Mesenchymal stem cell (in vitro differentiated cells and primary cell): ENCODE measurements around the gene TMEM175.
A peak's percentile ranks its signal among the peaks of the same experiment; 100 is the strongest.

Experiments
- DNase-seq: peaks from one replicate; pipeline ENCODE4 v3.0.0-alpha.2; 2013
- H2AFZ ChIP-seq: one replicate; pipeline ENCODE4 v1.6.1; 2013; ENCODE audit warnings: low read depth, mild to moderate bottlenecking, control low read depth, inconsistent platforms, low read length, moderate library complexity
- H2AK5ac ChIP-seq: 2 replicates; pipeline ENCODE4 v1.6.1; 2013; ENCODE audit warnings: low read length, moderate library complexity, mild to moderate bottlenecking, inconsistent platforms; ENCODE audit not compliant: severe bottlenecking
- H2BK120ac ChIP-seq: one replicate; pipeline ENCODE4 v1.6.1; 2013; ENCODE audit warnings: low read depth, mild to moderate bottlenecking, inconsistent platforms, low read length, moderate library complexity
- H2BK12ac ChIP-seq, 2 experiments: one replicate each; pipeline ENCODE4 v1.6.1; 2013; ENCODE audit warnings: inconsistent platforms in 2 of 2, low read length in 2 of 2, mild to moderate bottlenecking in 2 of 2, moderate library complexity in 2 of 2, control low read depth in 1 of 2
- H2BK15ac ChIP-seq: one replicate; pipeline ENCODE4 v1.6.1; 2013; ENCODE audit warnings: mild to moderate bottlenecking, low read depth, inconsistent platforms; ENCODE audit not compliant: poor library complexity, severe bottlenecking
- H2BK5ac ChIP-seq: 2 replicates; pipeline ENCODE4 v1.6.1; 2013; ENCODE audit warnings: low read depth, mild to moderate bottlenecking, low read length, control low read depth, inconsistent platforms; ENCODE audit not compliant: poor library complexity, severe bottlenecking
- H3K14ac ChIP-seq, 2 experiments: one replicate each; pipeline ENCODE4 v1.6.1; 2013; ENCODE audit warnings: inconsistent platforms in 2 of 2, low read length in 2 of 2, control low read depth in 1 of 2, mild to moderate bottlenecking in 1 of 2, moderate library complexity in 1 of 2
- H3K18ac ChIP-seq, 2 experiments: one replicate each; pipeline ENCODE4 v1.6.1; 2013; ENCODE audit warnings: inconsistent platforms in 2 of 2, low read length in 2 of 2, control low read depth in 1 of 2, low read depth in 1 of 2, mild to moderate bottlenecking in 1 of 2
- H3K23ac ChIP-seq, 2 experiments: one replicate each; pipeline ENCODE4 v1.6.1; 2013; ENCODE audit warnings: inconsistent platforms in 2 of 2, low read length in 2 of 2, mild to moderate bottlenecking in 2 of 2, moderate library complexity in 2 of 2, control low read depth in 1 of 2
- H3K27ac ChIP-seq: 2 replicates; pipeline ENCODE4 v1.5.1; 2013; ENCODE audit warnings: mild to moderate bottlenecking, moderate library complexity, low read length, control low read depth, inconsistent platforms; ENCODE audit not compliant: poor library complexity, severe bottlenecking
- H3K27me3 ChIP-seq, 2 experiments: 2 replicates each; pipeline versions ENCODE4 v1.6.1 to v1.7.0; 2013; ENCODE audit warnings: low read length in 2 of 2, mild to moderate bottlenecking in 2 of 2, moderate library complexity in 2 of 2, control low read depth in 1 of 2, inconsistent platforms in 1 of 2; ENCODE audit not compliant: control insufficient read depth in 1 of 2, insufficient read depth in 1 of 2
- H3K36me3 ChIP-seq, 2 experiments: 2 replicates each; pipeline versions ENCODE4 v1.6.1 to v1.7.0; 2013; ENCODE audit warnings: low read length in 2 of 2, control low read depth in 1 of 2, inconsistent platforms in 1 of 2, low read depth in 1 of 2, mild to moderate bottlenecking in 1 of 2; ENCODE audit not compliant: insufficient read depth in 2 of 2, control insufficient read depth in 1 of 2
- H3K4ac ChIP-seq, 2 experiments: one replicate each; pipeline ENCODE4 v1.6.1; 2013; ENCODE audit warnings: inconsistent platforms in 2 of 2, low read length in 2 of 2, mild to moderate bottlenecking in 2 of 2, moderate library complexity in 2 of 2, control low read depth in 1 of 2, low read depth in 1 of 2
- H3K4me1 ChIP-seq: 2 replicates; pipeline ENCODE4 v1.6.1; 2013; ENCODE audit warnings: low read depth, low read length, control low read depth; ENCODE audit not compliant: control insufficient read depth, insufficient read depth
- H3K4me2 ChIP-seq: 2 replicates; pipeline ENCODE4 v1.6.1; 2013; ENCODE audit warnings: low read length, mild to moderate bottlenecking, inconsistent platforms; ENCODE audit not compliant: poor library complexity, severe bottlenecking
- H3K4me3 ChIP-seq, 2 experiments: 2 replicates each; pipeline versions ENCODE4 v1.5.1 to v1.7.0; 2013; ENCODE audit warnings: low read length in 2 of 2, mild to moderate bottlenecking in 2 of 2, control low read depth in 1 of 2, low read depth in 1 of 2; ENCODE audit not compliant: insufficient read depth in 1 of 2
- H3K79me1 ChIP-seq: replicated peaks from 2 replicates; pipeline ENCODE4 v1.6.1; 2013; ENCODE audit warnings: mild to moderate bottlenecking, control low read depth, low read length, inconsistent platforms; ENCODE audit not compliant: poor library complexity, severe bottlenecking
- H3K9ac ChIP-seq: 2 replicates; pipeline ENCODE4 v1.7.0; 2013; ENCODE audit warnings: mild to moderate bottlenecking, low read length, moderate library complexity
- H3K9me3 ChIP-seq: 2 replicates; pipeline ENCODE4 v1.7.0; 2013; ENCODE audit warnings: mild to moderate bottlenecking, low read length; ENCODE audit not compliant: control insufficient read depth
- H4K8ac ChIP-seq: one replicate; pipeline ENCODE4 v1.6.1; 2013; ENCODE audit warnings: inconsistent platforms, mild to moderate bottlenecking, low read length, moderate library complexity
- H4K91ac ChIP-seq: one replicate; pipeline ENCODE4 v1.6.1; 2013; ENCODE audit warnings: mild to moderate bottlenecking, low read length, inconsistent platforms
- WGBS: methylation state at CpG from one replicate; pipeline ENCODE4 v1.1.7; 2013; ENCODE audit warnings: mixed read lengths; 5-methylcytosine and 5-hydroxymethylcytosine counted together

The TMEM175 gene

DNA sequence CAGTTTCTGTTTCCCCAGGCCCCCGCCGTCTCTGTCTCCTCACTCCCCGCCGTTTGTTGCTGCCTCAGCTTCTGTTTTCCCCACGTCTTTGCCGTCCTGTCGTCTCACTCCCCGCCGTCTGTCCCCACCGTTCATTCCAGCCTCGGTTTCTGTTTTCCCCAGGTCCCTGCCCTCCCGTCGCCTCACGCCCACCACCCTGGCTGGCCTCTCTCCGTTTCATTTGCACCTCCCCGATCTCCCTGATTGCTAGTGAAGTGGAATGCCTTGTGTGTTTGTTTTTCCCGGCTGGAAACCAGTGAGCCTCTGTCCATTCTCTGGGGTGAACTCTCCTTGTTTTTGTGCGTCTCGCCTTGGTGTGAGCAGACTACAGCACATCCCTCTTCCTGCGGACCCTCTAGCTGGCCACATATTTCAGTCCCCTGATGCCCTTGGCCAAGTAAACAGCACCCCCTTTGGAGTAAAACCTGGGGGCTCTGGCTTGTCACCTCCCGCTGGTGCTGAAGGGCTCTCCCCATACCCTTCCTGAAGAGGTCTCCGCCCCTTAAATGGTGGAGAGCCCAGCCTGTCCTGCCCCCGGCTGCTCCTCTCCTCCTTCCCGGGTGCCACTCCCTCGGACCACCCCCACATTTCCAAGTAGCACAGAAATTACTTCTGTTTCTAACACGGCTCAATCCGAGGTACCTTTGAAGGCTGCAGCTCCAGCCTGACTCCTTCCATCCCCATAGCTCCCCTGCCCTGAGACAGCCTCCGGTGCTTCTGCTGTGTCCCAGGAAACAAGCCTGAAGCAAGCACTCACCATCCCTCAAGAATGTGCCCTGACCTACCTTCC lies 13.2 kb downstream of the TMEM175 start:
- Histone ChIP-seq H3K9me3 (no peaks in the 10 kb centered on the region), H3K27me3 (peaks cover 0 to 4% of the 10 kb centered on the region in 2 experiments)

DNA sequence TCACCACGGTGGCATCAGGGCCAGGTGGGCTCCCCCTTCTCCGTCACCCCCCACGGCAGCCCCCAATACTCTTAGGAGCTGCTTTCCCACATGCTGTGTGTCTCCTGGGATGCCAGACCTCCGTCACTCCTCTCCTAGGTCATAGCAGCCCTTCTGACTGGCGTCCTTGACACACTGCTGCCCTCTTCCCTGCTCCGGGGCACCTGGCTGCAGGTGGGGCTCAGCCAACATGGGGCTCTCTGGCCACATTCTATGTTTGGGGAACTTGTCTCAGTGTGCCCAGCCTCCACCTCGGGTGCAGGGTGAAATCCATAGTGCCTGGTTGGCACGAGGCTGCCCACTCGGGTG lies 13.8 kb downstream of the TMEM175 start:
- DNase-seq, result no peak
- Histone ChIP-seq H3K14ac (no peak overlapping the region), H3K4ac (no peak overlapping the region), H2BK120ac (no peak overlapping the region), H2AFZ (no peak overlapping the region), H3K23ac (no peak overlapping the region), H3K27me3 (peaks cover 0 to 4% of the 10 kb centered on the region in 2 experiments), H3K4me2 (no peak overlapping the region), H2BK15ac (no peak overlapping the region), H2BK12ac (no peak overlapping the region), H2AK5ac (no peak overlapping the region), H3K4me3 (no peak overlapping the region), H2BK5ac (no peak overlapping the region), H4K8ac (no peak overlapping the region), H3K27ac (no peak overlapping the region), H3K36me3 (peaks cover 4 to 15% of the 10 kb centered on the region in 2 experiments), H3K9me3 (no peaks in the 10 kb centered on the region), H3K9ac (no peak overlapping the region), H3K4me1 (peaks cover 22% of the 10 kb centered on the region), H3K79me1 (peaks cover 26% of the 10 kb centered on the region), H4K91ac (peak overlapping the region; percentile 46), H3K18ac (peak overlapping the region in 1 of 2 experiments; percentile 30)
- WGBS, result 82% methylated on average over 9 of the region's 9 CpGs

More for the DNA sequence above, 13.2 kb downstream of the TMEM175 start:
- Histone ChIP-seq H2AK5ac (no peak overlapping the region), H3K79me1 (peaks cover 26% of the 10 kb centered on the region), H3K23ac (no peak overlapping the region), H3K4me3 (no peak overlapping the region), H3K4me2 (peak overlapping the region; percentile 54), H2BK15ac (no peak overlapping the region), H3K18ac (peak overlapping the region in 1 of 2 experiments; percentile 30), H2BK12ac (no peak overlapping the region), H3K27ac (no peak overlapping the region), H3K9ac (no peak overlapping the region), H4K91ac (peak overlapping the region; percentile 46), H3K4ac (no peak overlapping the region), H2AFZ (no peak overlapping the region), H2BK120ac (no peak overlapping the region), H2BK5ac (no peak overlapping the region), H3K14ac (no peak overlapping the region), H3K36me3 (peaks cover 4 to 14% of the 10 kb centered on the region in 2 experiments), H4K8ac (no peak overlapping the region), H3K4me1 (peaks cover 22% of the 10 kb centered on the region)
- peak; percentile 14 for DNase-seq
- WGBS, result 25% methylated on average over 23 of the region's 28 CpGs

DNA sequence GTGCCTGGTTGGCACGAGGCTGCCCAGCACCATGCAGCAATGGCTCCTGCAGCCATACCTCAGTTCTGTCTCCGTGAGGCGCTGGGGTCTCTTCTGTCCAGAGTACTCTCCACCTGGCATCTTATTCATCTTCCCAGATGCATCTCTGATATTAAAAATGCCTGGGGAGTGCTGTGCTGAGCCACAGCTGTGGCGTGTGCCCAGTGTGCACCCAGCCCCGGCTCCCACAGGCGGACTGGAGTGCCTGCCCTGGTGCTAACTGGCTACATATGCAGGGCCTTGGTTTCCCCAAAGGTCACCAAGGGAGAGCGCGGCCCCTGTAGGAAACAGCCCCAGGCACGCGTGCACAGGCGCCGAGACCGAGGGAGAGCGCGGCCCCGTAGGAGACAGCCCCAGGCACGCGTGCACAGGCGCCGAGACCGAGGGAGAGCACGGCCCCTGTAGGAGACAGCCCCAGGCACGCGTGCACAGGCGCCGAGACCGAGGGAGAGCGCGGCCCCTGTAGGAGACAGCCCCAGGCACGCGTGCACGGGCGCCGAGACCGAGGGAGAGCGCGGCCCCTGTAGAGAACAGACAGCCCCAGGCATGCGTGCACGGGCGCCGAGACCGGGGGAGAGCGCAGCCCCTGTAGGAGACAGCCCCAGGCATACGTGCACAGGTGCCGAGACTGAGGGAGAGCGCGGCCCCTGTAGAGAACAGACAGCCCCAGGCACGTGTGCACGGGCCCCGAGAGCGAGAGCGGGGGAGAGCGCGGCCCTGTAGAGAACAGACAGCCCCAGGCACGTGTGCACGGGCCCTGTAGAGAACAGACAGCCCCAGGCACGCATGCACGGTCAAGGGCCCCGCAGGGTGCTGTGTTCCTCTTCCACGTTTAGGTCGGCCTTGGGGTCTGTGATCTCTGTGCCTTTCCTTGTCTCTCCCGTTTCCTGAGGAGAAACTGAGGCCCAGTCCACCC lies 14.5 kb downstream of the TMEM175 start:
- no peak overlapping the region for H3K23ac ChIP-seq
- no peak overlapping the region for H3K27ac ChIP-seq
- no peak overlapping the region for H3K14ac ChIP-seq
- H4K8ac ChIP-seq, result no peak overlapping the region
- H3K36me3 ChIP-seq, result peaks cover 4 to 22% of the 10 kb centered on the region in 2 experiments
- H2BK5ac ChIP-seq, result no peak overlapping the region
- H2AFZ ChIP-seq, result no peak overlapping the region
- peaks cover 22% of the 10 kb centered on the region for H3K4me1 ChIP-seq
- no peak overlapping the region for H3K9ac ChIP-seq
- no peak overlapping the region for H2BK120ac ChIP-seq
- no peak overlapping the region for H3K4ac ChIP-seq
- no peak overlapping the region for H3K4me2 ChIP-seq
- H2BK15ac ChIP-seq, result no peak overlapping the region
- H3K4me3 ChIP-seq, result no peak overlapping the region
- peak overlapping the region; percentile 29 for H4K91ac ChIP-seq
- H3K18ac ChIP-seq, result no peak overlapping the region
- no peak overlapping the region for H2AK5ac ChIP-seq
- H3K9me3 ChIP-seq, result no peaks in the 10 kb centered on the region
- WGBS, result 77% methylated on average over 62 of the region's 62 CpGs
- H2BK12ac ChIP-seq, result no peak overlapping the region
- H3K79me1 ChIP-seq, result peaks cover 26% of the 10 kb centered on the region
- H3K27me3 ChIP-seq, result peaks cover 0 to 4% of the 10 kb centered on the region in 2 experiments
- no peak for DNase-seq

DNA sequence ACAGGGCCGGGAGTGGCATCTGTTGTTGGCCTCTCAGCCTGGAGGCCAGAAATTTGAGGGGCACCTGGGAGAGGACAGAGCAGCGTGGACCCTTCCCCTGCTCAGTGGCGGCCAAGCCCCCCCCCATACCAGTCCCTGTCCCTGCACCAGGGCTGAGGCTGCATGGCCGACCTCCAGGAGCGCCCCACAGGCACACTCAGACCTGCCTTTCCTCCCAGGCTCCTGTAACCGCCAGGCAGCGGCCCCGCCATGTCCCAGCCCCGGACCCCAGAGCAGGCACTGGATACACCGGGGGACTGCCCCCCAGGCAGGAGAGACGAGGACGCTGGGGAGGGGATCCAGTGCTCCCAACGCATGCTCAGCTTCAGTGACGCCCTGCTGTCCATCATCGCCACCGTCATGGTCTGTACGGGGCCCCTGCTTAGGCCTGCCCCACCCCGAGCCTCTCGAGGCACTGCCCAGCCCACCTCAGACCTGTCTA lies 15.3 kb downstream of the TMEM175 start:
- Histone ChIP-seq H3K79me1 (peaks cover 26% of the 10 kb centered on the region), H3K36me3 (peaks cover 4 to 29% of the 10 kb centered on the region in 2 experiments), H3K27me3 (peaks cover 0 to 4% of the 10 kb centered on the region in 2 experiments), H3K9me3 (no peaks in the 10 kb centered on the region), H2AFZ (no peak overlapping the region), H3K9ac (no peak overlapping the region), H3K4ac (no peak overlapping the region), H3K4me3 (no peak overlapping the region), H3K23ac (no peak overlapping the region), H2BK12ac (no peak overlapping the region), H3K18ac (no peak overlapping the region), H3K14ac (no peak overlapping the region), H3K27ac (no peak overlapping the region), H2BK5ac (no peak overlapping the region), H2BK15ac (no peak overlapping the region), H3K4me2 (no peak overlapping the region), H2BK120ac (no peak overlapping the region), H4K8ac (no peak overlapping the region), H4K91ac (no peak overlapping the region), H2AK5ac (no peak overlapping the region), H3K4me1 (peaks cover 22% of the 10 kb centered on the region)
- no peak for DNase-seq
- WGBS, result 90% methylated on average over 19 of the region's 19 CpGs
